Psoas muscle (tissue), 8 donors: ENCODE measurements around the gene EARS2. TPM values are rescaled to one million over a fixed set of nuclear protein-coding genes. Genes with fewer than 3 reads are reported as not detected.

Experiments
- ATAC-seq, 4 donors: fragments of 200-7000 bp; cut with Tn5 transposase; one replicate each; pipeline ENCODE4 v1.9.1; 2020; ENCODE audit warnings: moderate library complexity in 3 of 4, mild to moderate bottlenecking in 2 of 4
- DNase-seq, 2 donors: peaks; one replicate each; pipeline ENCODE4 v3.0.0-alpha.2; 2020
- H3K27ac ChIP-seq: fragments of 200-600 bp; one replicate; pipeline ENCODE4 v1.8.0; 2022
- H3K27me3 ChIP-seq, 3 donors: fragments of 200-600 bp in 1 of 3; one replicate each; pipeline versions ENCODE4 v1.6.1 to v1.8.0; 2013 to 2022; ENCODE audit warnings: low read length in 2 of 3, mild to moderate bottlenecking in 2 of 3, moderate library complexity in 1 of 3; ENCODE audit not compliant: insufficient read depth in 3 of 3
- H3K36me3 ChIP-seq, 2 donors: fragments of 200-600 bp in 1 of 2; one replicate each; pipeline versions ENCODE4 v1.6.1 to v1.8.0; 2013 to 2022; ENCODE audit warnings: low read depth in 1 of 2, mild to moderate bottlenecking in 1 of 2, moderate library complexity in 1 of 2; ENCODE audit not compliant: insufficient read depth in 1 of 2
- H3K4me1 ChIP-seq: fragments of 200-600 bp; one replicate; pipeline ENCODE4 v1.8.0; 2022
- H3K4me3 ChIP-seq: fragments of 200-600 bp; one replicate; pipeline ENCODE4 v1.8.0; 2022; ENCODE audit warnings: mild to moderate bottlenecking
- H3K9me3 ChIP-seq: fragments of 200-600 bp; one replicate; pipeline ENCODE4 v1.8.0; 2022
- CTCF ChIP-seq: fragments of 200-600 bp; IDR thresholded peaks from one replicate; pipeline ENCODE4 v1.8.0; 2022; ENCODE audit warnings: antibody characterized with exemption
- WGBS, 3 donors: extraction: QIAGEN DNeasy Blood & Tissue Kit; methylation state at CpG; one replicate each; pipeline versions ENCODE4 v1.1.6 to v1.1.7; 2013; 5-methylcytosine and 5-hydroxymethylcytosine counted together
- intact Hi-C, 2 donors: fragments of 100-400 bp; cut with DNase I; formaldehyde crosslinking; loops; one replicate each; pipeline versions ENCODE4 v1.11.0 to v1.14.2; 2022
- polyA plus RNA-seq, 3 donors: library from polyadenylated mRNA; stranded (reverse); fragments of 200-250 nt; gene quantifications; one replicate each; pipeline ENCODE4 v1.2.3, GENCODE V29; 2013
- total RNA-seq, 4 donors: library from RNA; stranded (reverse); fragmentation: NEBNext Ultra II Directional in 2 of 4; extraction: Animal tissue kit (Norgen Biotek cat#: 25700) in 2 of 4; gene quantifications; one replicate each; pipeline versions ENCODE4 v1.2.1 to v1.2.4, GENCODE V29; 2021 to 2023
- donor health status: healthy with polysubstance abuse.
- donor health status: DM: no; HTN: no; CAD: no; lungs with moderate emphysema.
- donor health status: Bipolar disorder and iron deficiency.
- donor health status: healthy.
- donor health status: DM: yes; HTN: yes; CAD: no.
- donor health status: DM: no; HTN: no; CAD: no.
- donor health status: DM: no; HTN: no; CAD: no.
- donor health status: DM: yes; HTN: yes; CAD: no.

Gene EARS2
- total and polyA plus RNA-seq, 7 donors, result 12.1 to 28.3 (median 19.8) TPM

- DNase-seq (no peak), ATAC-seq (peak in 1 of 4 donors; percentile 30)
- 87 to 98% (median 94%) methylated on average over 2 to 3 of the region's 3 CpGs for WGBS, 3 donors
- Histone ChIP-seq H3K27me3 (no peaks in the 10 kb centered on the region), H3K9me3 (no peaks in the 10 kb centered on the region), H3K27ac (no peak overlapping the region), H3K4me3 (no peak overlapping the region), H3K36me3 (peaks cover 11 to 100% of the 10 kb centered on the region in 2 donors), H3K4me1 (no peaks in the 10 kb centered on the region)
- intact Hi-C loops, result no loop called here
- no peak for TF ChIP-seq CTCF
Observed at GRCh38 chr16:23478566-23478965, 78.6 kb downstream of the EARS2 start.

- H3K27me3 ChIP-seq, result no peaks in the 10 kb centered on the region
- no peaks in the 10 kb centered on the region for H3K4me1 ChIP-seq
- no peaks in the 10 kb centered on the region for H3K9me3 ChIP-seq
- DNase-seq (no peak), ATAC-seq (no peak)
- WGBS, 3 donors, result 95 to 97% (median 97%) methylated on average over 1 of the region's 1 CpG
- TF ChIP-seq CTCF, result no peak
- no peak overlapping the region for H3K4me3 ChIP-seq
- H3K27ac ChIP-seq, result no peak overlapping the region
- peaks cover 11 to 100% of the 10 kb centered on the region in 2 donors for H3K36me3 ChIP-seq
- intact Hi-C loops, result no loop called here
Observed at GRCh38 chr16:23476289-23476688, 80.9 kb downstream of the EARS2 start.

Other genes starting within 250 kb of the EARS2 start
- gene COG7, start 104.2 kb downstream of the EARS2 start, total RNA-seq, result 1 to 10 TPM; 6.7 to 9.6 (median 9.4) TPM
- gene COG7, start 104.2 kb downstream of the EARS2 start, polyA plus RNA-seq, result 10 to 100 TPM in 2 of 3 donors, 1 to 10 TPM in 1; 7.6 to 14.7 (median 10.5) TPM
- gene GGA2, start 46.9 kb downstream of the EARS2 start, total RNA-seq, result 10 to 100 TPM; 43.1 to 62.9 (median 56.4) TPM
- 10 to 100 TPM; 18.9 to 49.3 (median 21.7) TPM for gene GGA2, start 46.9 kb downstream of the EARS2 start, polyA plus RNA-seq
- 100 to 1,000 TPM; 108 to 147 (median 122) TPM for gene UBFD1, start 377 bp upstream of the EARS2 start, total RNA-seq
- 100 to 1,000 TPM in 1 of 3 donors, 10 to 100 TPM in 2; 44.8 to 145 (median 48.1) TPM for gene UBFD1, start 377 bp upstream of the EARS2 start, polyA plus RNA-seq
- gene NDUFAB1, start 39.0 kb upstream of the EARS2 start, total RNA-seq, result 100 to 1,000 TPM; 175 to 241 (median 210) TPM
- gene NDUFAB1, start 39.0 kb upstream of the EARS2 start, polyA plus RNA-seq, result 100 to 1,000 TPM; 304 to 441 (median 365) TPM
- gene PALB2, start 84.0 kb upstream of the EARS2 start, total RNA-seq, result 1 to 10 TPM; 4.3 to 6.6 (median 5.4) TPM
- gene PALB2, start 84.0 kb upstream of the EARS2 start, polyA plus RNA-seq, result 10 to 100 TPM in 1 of 3 donors, 1 to 10 TPM in 2; 5.2 to 10.6 (median 6.2) TPM
- 10 to 100 TPM; 27.5 to 43.8 (median 31.6) TPM for gene DCTN5, start 84.1 kb upstream of the EARS2 start, total RNA-seq
- 10 to 100 TPM; 17.1 to 47.4 (median 40.5) TPM for gene DCTN5, start 84.1 kb upstream of the EARS2 start, polyA plus RNA-seq
- gene PLK1, start 121.5 kb upstream of the EARS2 start, total RNA-seq, result under 1 TPM; 0.58 to 0.98 (median 0.82) TPM
- under 1 TPM; 0.43 to 0.87 (median 0.57) TPM for gene PLK1, start 121.5 kb upstream of the EARS2 start, polyA plus RNA-seq
- under 1 TPM in 1 of 4 donors, not detected in 3; 0.19 TPM for gene ERN2, start 155.9 kb upstream of the EARS2 start, total RNA-seq
- gene ERN2, start 155.9 kb upstream of the EARS2 start, polyA plus RNA-seq, result under 1 TPM in 2 of 3 donors, not detected in 1; 0.03 to 0.08 TPM
- not detected for gene CHP2, start 197.7 kb upstream of the EARS2 start, total RNA-seq
- gene CHP2, start 197.7 kb upstream of the EARS2 start, polyA plus RNA-seq, result under 1 TPM in 2 of 3 donors, not detected in 1; 0.05 to 0.08 TPM